GM18909 (cell line): Measurements from ENCODE around the gene SH2D1A.
"Not testable (repeated sequence)": the region's sequence is repeated elsewhere in the genome, so short reads cannot be mapped to it uniquely, and the experiment has no call there.

Experiments used
- ATAC-seq: cut with Tn5 transposase; IDR thresholded peaks from one replicate; pipeline ENCODE4 v1.9.1; 2021; ENCODE audit warnings: mild to moderate bottlenecking; ENCODE audit not compliant: unreplicated experiment, poor library complexity

Gene SH2D1A

DNA sequence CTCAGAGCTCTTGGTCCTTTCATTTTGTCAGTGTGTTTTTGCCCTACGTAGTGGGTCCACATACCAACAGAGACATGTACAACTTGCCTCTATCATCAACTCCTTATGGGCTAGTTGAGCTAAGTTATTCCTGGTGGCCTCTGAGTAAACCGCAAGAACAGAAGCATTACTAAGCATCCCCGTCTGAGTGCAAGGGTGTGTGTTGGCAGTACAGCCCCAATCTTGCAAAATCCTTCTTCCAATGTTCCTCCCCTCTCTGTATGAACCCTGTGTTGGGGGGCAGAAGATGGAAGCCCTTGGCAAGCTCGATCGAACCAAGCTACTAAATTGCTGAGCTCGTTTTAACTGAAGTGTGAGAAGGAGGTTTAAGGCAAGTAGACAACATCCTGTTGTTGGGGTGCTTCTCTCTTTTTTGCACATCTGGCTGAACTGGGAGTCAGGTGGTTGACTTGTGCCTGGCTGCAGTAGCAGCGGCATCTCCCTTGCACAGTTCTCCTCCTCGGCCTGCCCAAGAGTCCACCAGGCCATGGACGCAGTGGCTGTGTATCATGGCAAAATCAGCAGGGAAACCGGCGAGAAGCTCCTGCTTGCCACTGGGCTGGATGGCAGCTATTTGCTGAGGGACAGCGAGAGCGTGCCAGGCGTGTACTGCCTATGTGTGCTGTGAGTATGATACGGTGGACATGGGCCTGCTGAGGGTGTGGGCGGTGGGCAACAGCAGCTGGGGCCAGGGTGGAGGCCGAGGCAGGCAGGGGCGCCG lies at the start of gene SH2D1A:
Gene SH2D1A, plus strand, starts transcription at position 447 of the 760 bp plus-strand sequence. Its CDS starts 80 bp downstream, at position 527.
- ATAC-seq, result no peak

DNA sequence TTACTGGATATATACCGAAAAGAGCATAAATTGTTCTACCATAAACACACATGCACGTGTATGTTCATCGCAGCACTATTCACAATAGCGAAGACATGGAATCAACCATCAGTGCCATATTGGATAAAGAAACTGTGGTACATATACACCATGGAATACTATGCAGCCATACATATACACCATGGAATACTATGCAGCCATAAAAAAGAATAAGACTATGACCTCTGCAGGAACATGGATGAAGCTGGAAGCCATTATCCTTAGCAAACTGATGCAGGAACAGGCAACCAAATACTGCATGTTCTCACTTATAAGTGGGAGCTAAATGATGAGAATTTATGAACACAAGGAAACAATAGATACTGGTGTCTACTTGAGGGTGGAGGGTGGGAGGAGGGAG lies 47.0 kb upstream of the SH2D1A start:
- not testable (repeated sequence) for ATAC-seq

DNA sequence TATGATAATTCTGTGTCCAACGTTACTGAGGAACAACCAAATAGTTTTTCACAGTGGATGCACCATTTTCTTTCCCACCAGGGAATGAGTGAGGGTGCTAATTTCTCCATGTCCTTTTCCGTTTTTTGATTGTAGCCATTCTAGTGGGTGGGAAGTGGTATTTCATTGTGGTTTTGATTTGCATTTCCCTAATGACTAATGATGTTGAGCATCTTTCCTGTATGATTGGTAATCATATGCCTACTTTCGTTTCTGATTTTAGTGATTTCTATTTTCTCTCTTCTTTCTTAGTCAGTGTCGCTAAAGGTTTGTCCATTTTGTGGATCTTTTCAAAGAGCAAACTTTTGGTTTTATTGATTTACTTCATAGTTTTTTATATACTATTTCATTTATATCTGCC lies 46.0 kb upstream of the SH2D1A start:
- peak; percentile 47 for ATAC-seq

DNA sequence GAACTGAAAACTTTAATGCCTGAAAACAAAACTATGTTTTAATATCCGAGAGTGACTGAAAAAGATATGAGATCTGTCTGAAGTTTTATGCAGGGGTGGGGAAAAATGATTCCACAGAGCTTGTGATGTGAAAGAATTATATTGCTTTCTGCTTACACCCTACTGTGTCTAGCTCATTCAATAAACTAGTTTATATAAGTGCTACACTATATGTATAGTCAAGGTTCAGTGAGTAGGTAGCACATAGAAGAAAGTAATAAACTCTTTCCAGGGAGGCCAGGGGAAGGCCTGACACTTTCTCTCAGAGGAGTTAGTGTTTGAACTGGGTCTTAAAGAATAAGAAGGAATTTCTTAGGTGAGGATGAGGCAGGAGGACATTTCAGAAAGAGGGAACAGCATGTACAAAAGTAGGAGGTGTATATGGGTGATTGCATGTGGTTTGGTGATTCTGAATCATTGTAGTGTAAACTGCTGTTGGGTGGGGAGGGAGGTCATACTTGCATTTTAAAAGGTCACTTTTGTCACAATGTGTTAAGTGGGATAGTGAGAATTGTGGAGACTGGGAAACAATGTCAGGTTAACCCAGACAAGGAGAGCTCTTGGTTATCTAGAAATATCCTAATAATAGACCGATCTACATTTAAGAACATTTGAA lies 39.0 kb upstream of the SH2D1A start:
- ATAC-seq, result no peak

DNA sequence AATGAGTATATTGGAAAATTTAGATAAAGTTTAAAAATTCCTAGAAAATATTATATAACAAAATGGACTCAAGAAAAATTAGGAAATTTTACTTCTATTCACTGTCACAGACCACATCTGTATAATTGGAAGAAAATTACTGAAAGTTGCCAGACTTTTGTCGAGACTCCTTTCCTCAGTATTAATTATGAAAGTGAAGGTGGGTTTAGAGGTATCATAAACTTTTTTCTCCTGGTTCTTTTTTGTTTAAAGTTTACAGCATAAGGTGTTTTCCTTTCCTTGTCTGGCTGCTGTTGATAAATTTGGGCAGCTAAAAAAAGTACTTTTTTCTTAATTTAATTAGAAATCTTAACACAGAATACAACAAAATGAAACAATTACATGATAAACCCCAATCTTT lies 20.6 kb upstream of the SH2D1A start:
- no peak for ATAC-seq

DNA sequence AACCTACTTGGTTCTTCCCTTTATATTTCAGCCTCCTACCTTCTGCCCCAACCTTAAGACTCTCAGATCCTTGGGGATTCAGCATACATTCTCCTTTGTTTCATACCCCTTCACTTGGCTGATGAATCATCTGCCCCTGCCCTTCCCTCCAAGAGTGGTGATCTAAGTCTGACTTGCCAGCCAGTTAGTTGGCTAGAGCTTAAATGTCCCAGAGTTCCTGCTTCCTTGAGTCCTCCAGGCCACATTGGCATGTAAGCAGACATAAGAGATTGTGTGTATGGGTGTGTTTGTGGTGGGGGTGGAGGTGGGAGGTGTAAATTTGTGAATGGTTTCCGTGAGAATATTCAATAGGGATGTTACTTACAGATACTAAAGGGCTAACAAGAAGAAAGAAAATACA lies 17.6 kb upstream of the SH2D1A start:
- no peak for ATAC-seq

DNA sequence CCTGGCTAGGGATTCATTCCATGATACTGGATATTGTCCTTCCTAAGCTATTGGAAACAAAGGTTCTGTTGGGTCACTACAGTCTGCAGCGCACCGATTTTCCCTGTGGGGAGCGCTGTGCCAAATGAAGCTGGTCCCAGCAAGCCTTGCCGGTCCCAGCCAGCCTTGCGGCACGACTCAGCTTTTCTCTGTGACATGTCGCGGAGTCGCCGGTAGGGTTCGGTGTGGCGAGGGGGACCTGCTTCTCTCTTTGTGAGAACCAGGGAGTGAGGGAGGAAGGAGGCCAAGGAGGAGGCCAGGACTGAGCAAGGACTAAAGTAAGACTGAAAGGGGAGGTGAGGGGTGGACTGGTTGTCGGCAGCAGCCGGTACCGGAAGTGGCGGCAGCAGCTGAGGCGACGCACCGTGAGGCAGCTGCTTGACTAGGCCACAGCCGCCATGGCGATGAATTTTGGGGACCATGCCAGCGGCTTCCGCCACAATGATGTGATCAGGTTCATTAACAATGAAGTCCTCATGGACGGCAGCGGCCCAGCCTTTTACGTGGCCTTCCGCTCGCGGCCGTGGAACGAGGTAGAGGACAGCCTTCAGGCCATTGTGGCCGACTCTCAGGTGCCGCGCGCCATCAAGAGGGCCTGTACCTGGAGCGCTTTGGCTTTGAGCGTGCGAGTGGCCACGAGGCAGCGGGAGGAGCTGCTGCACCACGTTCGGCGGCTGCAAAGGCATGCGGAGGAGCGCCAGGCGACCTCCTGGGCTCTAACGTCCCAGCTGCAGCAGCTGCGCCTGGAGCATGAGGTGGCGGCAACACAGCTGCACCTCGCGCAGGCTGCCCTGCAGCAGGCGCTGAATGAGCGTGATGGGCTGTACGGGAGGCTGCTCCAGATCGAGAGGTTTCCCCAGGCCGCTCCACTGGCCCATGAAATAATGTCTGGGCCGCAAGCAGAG lies 13.6 kb upstream of the SH2D1A start, which contains the start of gene TEX13D:
Gene TEX13D, plus strand, starts transcription at position 180 of the 944 bp plus-strand sequence. Its CDS starts 258 bp downstream, at position 438.
- no peak for ATAC-seq

DNA sequence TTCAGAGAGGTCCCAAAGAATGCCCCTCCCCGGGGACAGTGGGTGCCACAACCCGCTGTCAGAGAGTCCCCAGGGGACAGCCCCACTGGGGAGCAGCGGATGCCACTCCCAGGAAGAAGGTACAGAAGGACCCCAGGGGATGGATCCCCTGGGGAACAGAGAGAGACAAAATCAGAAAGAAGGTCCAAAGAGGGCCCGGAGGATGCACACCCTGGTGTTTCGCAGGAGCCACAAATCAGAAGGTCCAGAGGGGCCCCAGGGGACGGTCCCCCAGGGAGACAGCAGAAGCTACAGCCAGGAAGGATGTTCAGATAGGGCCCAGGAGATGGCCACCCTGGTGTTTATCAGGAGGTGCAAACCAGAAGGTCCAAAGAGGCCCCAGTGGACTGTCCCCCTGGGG lies 12.5 kb upstream of the SH2D1A start:
- ATAC-seq, result no peak

DNA sequence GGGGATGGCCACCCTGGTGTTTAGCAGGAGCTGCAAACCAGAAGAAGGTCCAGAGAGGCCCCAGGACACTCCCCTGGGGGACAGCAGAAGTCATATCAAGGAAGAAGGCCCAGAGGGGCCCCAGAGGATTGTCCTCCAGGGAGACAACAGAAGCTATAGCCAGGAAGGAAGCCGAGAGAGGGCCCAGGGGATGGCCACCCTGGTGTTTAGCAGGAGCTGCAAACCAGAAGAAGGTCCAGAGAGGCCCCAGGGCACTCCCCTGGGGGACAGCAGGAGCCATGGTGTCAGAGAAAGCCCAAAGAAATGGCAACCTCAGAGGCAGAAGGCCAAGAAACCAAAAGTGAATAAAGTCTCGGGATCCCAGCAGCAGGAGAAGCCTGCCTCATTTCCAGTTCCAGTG lies 11.8 kb upstream of the SH2D1A start:
- not testable (repeated sequence) for ATAC-seq

DNA sequence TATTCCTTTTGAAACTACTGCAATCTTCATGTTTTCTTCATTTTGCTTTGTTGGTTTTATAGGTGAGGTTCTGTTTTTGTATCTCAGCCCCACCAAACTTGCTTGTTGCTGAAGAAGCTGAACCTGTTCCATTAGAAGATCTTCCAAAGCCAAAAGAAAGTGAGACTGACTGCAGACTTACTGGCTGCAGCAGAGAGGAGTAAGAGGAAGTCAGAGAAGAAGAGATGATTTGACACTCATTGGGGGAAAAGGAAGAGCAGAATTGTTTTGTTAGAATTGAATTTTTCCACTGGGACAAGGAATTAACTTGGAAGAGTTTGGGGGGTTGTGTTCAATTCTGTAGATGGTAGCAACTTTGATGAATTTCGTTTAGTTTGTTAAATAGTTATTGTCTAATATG lies 10.8 kb upstream of the SH2D1A start:
- ATAC-seq, result no peak

DNA sequence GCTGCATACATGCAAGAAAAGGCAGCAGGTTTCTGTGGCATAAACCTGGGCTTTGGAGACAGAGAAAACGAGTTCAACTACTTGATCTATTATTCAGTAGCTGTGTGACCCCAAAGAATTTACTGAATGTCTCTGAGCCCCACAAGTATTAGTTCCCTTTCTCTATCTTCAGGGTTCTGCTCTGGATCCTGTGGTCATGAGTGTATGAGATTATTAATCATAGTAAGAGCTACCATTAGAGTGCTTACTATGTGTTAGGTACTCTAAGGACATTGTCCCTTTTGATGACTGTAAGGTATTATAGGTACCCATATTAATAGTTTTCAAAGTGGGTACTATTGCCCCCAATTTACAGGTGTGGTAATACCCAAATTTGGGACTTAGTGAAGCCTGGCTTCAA lies 8.4 kb upstream of the SH2D1A start:
- no peak for ATAC-seq

DNA sequence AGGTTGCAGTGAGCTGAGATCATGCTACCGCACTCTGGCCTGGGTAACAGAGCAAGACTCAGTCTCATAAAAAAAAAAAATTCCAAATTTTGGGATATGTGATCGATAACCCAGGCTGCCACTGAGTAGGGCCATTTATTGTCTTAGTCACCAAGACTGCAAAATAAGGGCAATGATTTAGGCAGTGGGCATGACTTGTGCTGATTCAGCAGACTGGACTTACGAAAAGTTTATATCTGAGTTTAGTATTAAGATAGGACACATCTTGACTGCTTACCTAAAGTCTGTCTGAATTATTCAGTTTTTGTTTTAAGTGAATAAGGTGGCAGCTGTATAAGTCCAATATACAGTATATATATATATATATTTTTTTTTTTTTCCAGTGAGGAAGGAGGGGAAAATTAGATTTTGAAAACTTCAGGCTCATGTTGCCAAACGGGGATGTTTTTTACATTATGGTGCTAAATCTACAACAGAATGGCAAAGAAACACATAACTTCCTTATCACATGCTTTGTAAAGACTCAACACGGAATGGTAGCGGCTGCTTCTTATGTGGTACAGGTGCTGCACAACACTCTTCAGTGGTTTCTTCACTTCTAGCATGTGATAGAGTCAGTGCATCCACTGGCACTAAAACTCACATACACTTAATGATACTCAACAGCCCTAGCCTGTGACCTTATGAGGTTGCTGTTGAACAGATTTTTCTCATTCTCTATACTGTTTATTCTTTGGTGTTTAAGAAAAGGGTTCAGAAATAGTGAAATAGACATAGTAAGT lies 7.4 kb upstream of the SH2D1A start:
- ATAC-seq, result no peak

DNA sequence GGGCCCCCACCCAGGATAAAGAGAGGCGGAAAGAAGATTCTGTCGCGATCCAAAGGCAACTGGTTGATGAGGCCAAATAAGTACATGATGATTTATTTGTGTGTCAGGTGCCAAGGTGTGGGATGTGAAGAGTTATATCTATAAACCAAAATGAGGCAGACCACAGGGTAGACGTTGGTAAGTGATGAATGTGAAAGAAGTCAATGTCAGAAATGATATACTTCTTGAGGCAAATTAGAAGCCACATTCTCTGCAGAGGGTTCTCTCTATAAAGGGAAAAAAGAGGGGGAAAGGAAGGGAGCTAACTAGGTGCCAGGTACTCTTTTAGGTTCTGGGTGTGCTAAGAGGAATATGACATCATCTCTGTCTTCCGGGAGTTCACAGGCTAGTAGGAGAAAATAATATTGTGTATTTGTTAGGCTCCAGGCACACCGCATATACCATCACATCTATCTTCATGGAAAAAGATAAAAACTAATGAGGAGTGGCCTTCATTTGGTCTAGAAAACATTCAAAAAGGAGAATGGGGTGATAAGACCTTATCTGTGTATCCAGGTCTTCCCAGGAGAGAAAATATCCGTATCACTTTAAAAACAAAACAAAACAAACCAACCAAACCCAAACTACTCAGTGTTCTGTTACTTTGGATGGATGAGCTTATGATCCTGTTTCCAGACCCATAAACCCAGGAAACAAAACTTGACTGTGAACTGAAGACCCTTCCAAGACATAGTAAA lies 4.8 kb upstream of the SH2D1A start:
- ATAC-seq, result no peak

DNA sequence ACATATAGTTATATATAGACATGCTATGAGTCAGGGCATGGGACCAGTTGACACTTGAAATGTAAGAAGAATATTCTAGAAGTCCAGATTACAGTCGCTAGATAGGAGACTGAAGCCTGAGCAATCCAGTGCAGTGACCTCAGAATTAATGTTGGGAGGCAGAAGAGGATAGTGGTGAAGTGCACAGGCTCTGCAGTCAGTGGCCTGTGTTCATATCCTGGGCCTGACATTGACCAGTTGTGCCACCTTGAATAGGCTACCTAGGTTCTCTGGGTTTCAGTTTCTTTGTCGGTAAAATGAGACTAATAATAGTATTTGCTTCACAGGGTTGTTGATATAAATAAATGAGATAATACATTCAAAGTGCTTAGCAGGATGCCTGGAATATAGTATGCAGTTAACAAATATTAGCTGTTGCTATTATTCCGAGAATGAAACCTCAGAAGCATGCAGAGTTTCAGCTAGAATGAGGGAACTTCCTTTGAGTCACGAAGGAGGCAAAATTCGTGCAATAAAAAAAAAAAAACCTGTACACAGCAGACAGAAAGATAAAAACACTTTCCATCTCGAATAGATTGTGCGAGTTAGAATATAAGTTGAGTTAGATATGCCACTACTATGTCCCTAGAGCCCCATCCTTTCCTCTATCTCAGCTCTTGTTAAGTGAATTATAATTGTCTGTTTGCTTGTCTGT lies 4.0 kb upstream of the SH2D1A start:
- ATAC-seq, result peak; percentile 40

DNA sequence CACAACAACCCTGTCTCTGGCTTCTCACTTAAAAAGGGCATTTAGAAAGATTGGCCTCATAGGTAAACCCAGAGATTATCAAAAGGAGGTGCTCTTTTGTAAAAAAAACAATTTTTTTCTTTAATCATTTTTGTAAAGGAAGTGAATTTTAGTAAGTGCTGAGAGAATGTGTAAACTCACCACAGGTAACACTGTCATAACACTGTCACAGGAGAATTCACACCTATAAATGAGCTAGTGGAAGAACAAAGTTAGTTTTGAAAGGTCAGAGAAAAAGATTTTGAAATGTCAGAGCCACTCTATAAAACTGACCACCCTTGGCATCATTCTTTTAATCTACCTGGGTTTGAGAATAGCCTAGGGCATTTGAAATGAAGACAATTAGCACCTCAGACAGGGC lies 3.3 kb upstream of the SH2D1A start:
- no peak for ATAC-seq

DNA sequence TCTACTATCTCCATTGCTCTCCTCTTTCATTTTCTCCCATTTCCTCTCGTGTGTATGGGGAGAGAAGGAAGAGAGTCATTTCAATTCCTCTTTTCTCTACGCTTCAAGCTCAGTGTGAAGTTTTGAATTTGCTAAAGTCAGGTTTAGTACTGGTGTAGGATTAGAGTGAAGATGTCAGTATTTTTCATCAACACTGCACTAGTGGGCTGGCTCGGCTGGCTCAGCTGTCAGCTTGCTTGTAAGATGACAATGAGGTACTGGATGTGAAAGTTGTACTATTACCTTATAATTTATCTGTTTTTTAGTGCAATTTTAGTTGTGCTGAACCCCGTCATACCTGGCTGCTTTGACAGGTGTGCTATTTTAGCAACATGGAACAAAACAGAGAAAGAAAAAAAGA lies 2.1 kb upstream of the SH2D1A start:
- no peak for ATAC-seq

DNA sequence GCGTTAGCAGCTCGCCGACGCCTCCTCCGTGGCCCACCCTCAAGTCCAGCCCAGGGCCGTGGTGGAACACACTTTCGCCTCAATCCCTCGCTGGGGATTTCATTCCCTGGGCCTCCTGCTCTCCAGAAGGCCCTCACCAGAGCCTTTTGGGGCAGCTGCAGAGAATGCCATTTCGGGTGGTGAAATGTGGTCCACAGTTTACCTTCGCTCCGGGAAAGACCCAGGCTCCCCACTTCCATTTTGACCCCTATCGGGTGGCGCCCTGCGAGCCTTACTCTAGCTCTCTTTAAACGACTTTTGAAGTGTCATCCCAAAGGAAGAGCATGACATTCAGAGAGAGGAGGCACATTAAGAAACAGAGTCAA lies 496 bp downstream of the SH2D1A start:
- ATAC-seq, result no peak

DNA sequence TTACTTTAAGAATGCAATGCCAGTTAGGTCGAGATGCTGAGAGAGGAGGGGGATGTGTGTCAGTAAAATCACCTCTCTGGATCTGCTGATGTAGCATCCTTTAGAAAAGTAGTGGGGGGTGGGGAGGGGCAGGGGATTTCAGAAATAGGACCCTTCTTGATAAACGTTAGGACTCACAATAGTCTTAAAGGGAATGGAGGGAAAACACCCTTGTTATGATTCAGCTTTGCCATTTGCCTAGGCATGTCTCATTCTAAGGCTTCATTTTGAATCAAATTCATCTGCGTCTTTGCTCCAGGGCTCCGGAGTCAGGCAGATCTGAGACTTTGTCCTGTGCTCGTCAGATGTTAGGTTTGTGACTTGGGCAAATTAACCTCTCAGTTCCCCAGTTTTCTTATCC lies 879 bp downstream of the SH2D1A start:
- no peak for ATAC-seq

DNA sequence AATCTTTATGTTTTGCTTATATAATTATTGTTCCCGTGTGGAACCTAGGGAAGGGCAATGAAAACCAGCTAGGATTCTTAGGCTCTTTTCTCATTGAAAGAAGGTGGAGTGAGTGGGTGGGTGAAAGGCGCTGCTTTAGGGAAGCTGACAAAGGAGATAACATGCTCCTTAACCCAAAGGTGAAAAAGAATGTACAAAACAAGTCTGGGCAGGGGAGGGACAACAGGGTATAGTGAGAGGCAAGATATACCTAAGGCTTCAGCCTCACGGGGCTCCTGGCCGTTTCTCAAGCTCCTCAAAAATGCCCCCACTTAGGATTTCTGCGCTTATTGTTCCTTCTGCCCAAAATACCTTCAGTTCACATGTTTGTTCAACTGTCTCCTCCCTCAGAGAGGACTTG lies 1.8 kb downstream of the SH2D1A start:
- ATAC-seq, result no peak
